HCT116 (cell line): ENCODE results near the gene TCF7L1. TPM values are rescaled to one million over a fixed set of nuclear protein-coding genes. Genes with fewer than 3 reads are reported as not detected.

ENCODE experiments used
- ATAC-seq: fragments of 200-7000 bp; cut with Tn5 transposase; 2 replicates; pipeline ENCODE4 v1.9.1; 2020; ENCODE audit warnings: mild to moderate bottlenecking, moderate library complexity
- BruUV-seq: library from RNA; stranded (reverse); fragments of 400-500 nt; replicated peaks from 2 replicates; lab custom pipeline; 2021; lab: Mats Ljungman, UMichigan
- CTCF ChIA-PET: fragments of 300-600 bp; sonication (Branson Sonifier 250); formaldehyde crosslinking; loops from one replicate; lab custom pipeline; 2021; ENCODE audit warnings: antibody characterized with exemption; lab: Charles Lee
- POLR2A ChIA-PET: fragments of 300-600, 350-600 bp; sonication (Branson Sonifier 250); formaldehyde crosslinking; loops from one replicate; lab custom pipeline; 2021; ENCODE audit warnings: antibody characterized with exemption; lab: Charles Lee
- RAD21 ChIA-PET, 2 experiments: fragments of 300-600 bp; sonication (Branson Sonifier 250); formaldehyde crosslinking; loops; one replicate each; lab custom pipeline; 2023; ENCODE audit warnings: low total read pairs in 2 of 2; ENCODE audit not compliant: uncharacterized antibody in 2 of 2, unreplicated experiment in 2 of 2, low non-redundant PET in 1 of 2; lab: Charles Lee
- DNase-seq: peaks from one replicate; pipeline ENCODE4 v3.0.0-alpha.2; 2010; ENCODE audit warnings: low read depth, low spot score
- H2AFZ ChIP-seq: fragments of 200-600 bp; shearing (Covaris generic), sonication (generic); 2 replicates; pipeline ENCODE4 v1.6.1; 2017; ENCODE audit warnings: low read depth, mixed run types, mixed read lengths, antibody characterized with exemption, low read length; ENCODE audit not compliant: poor library complexity, severe bottlenecking
- H3K27ac ChIP-seq: 2 replicates; pipeline ENCODE4 v1.5.1; 2012; ENCODE audit warnings: low read depth, low read length
- H3K27me3 ChIP-seq: fragments of 200-600 bp; sonication (generic); 2 replicates; pipeline ENCODE4 v1.6.1; 2016; ENCODE audit warnings: mixed run types, low read length, mixed read lengths; ENCODE audit not compliant: insufficient read depth
- H3K36me3 ChIP-seq, 2 experiments: fragments of 200-500 bp in 1 of 2; fragments of 200-600 bp in 1 of 2; sonication (Bioruptor generic) in 1 of 2; sonication (generic) in 1 of 2; 2 replicates each; pipeline versions ENCODE4 v1.5.1 to v1.6.1; 2014 to 2016; ENCODE audit warnings: low read length in 2 of 2, inconsistent platforms in 1 of 2, mixed read lengths in 1 of 2, mixed run types in 1 of 2; ENCODE audit not compliant: insufficient read depth in 2 of 2, control insufficient read depth in 1 of 2
- H3K4me1 ChIP-seq, 2 experiments: fragments of 200-600 bp in 1 of 2; sonication (generic) in 1 of 2; 2 replicates each; pipeline versions ENCODE4 v1.5.1 to v1.6.1; 2012 to 2017; ENCODE audit warnings: low read length in 2 of 2, inconsistent platforms in 1 of 2, mild to moderate bottlenecking in 1 of 2, mixed read lengths in 1 of 2, mixed run types in 1 of 2, moderate library complexity in 1 of 2; ENCODE audit not compliant: insufficient read depth in 2 of 2, control insufficient read depth in 1 of 2
- H3K4me2 ChIP-seq: fragments of 200-600 bp; sonication (generic); 2 replicates; pipeline ENCODE4 v1.6.1; 2017; ENCODE audit warnings: mixed run types, low read length, mixed read lengths
- H3K4me3 ChIP-seq, 2 experiments: fragments of 200-600 bp in 1 of 2; sonication (generic) in 1 of 2; replicated peaks in 1 of 2; 2 replicates each; pipeline ENCODE4 v1.5.1; 2011 to 2016; ENCODE audit warnings: low read length in 2 of 2, control low read depth in 1 of 2, low read depth in 1 of 2, mild to moderate bottlenecking in 1 of 2, mixed read lengths in 1 of 2, mixed run types in 1 of 2
- H3K79me2 ChIP-seq: fragments of 200-600 bp; sonication (generic); 2 replicates; pipeline ENCODE4 v1.6.1; 2017; ENCODE audit warnings: mild to moderate bottlenecking, mixed run types, low read length, moderate library complexity, mixed read lengths; ENCODE audit not compliant: insufficient read depth
- H3K9ac ChIP-seq: fragments of 200-600 bp; sonication (generic); 2 replicates; pipeline ENCODE4 v1.6.1; 2016; ENCODE audit warnings: low read length, mixed read lengths
- H3K9me2 ChIP-seq: fragments of 200-600 bp; sonication (generic), shearing (Covaris generic); 2 replicates; pipeline ENCODE4 v1.6.1; 2017; ENCODE audit warnings: mixed run types, mild to moderate bottlenecking, moderate library complexity; ENCODE audit not compliant: insufficient read depth
- H3K9me3 ChIP-seq, 2 experiments: fragments of 200-500 bp in 1 of 2; fragments of 200-600 bp in 1 of 2; sonication (Bioruptor generic) in 1 of 2; sonication (generic) in 1 of 2; 2 replicates each; pipeline ENCODE4 v1.6.1; 2014 to 2017; ENCODE audit warnings: low read length in 2 of 2, mixed read lengths in 2 of 2, inconsistent platforms in 1 of 2, low read depth in 1 of 2, mild to moderate bottlenecking in 1 of 2, mixed run types in 1 of 2, moderate library complexity in 1 of 2; ENCODE audit not compliant: control insufficient read depth in 1 of 2, insufficient read depth in 1 of 2
- H4K20me1 ChIP-seq: fragments of 200-600 bp; sonication (generic), shearing (Covaris generic); 2 replicates; pipeline ENCODE4 v1.6.1; 2017; ENCODE audit warnings: mixed run types, mild to moderate bottlenecking, moderate library complexity; ENCODE audit not compliant: insufficient read depth
- CBX3 ChIP-seq: IDR thresholded peaks from 2 replicates; pipeline ENCODE4 v1.6.1; 2012; ENCODE audit warnings: low read depth
- EGR1 ChIP-seq: IDR thresholded peaks from 2 replicates; pipeline ENCODE4 v1.6.1; 2012; ENCODE audit warnings: low read depth
- EZH2phosphoT487 ChIP-seq: fragments of 200-600 bp; IDR thresholded peaks from 2 replicates; pipeline ENCODE4 v1.6.1; 2018; ENCODE audit warnings: antibody characterized with exemption, borderline replicate concordance
- POLR2A ChIP-seq: IDR thresholded peaks from 2 replicates; pipeline ENCODE4 v1.7.0; 2011; ENCODE audit warnings: borderline replicate concordance; ENCODE audit not compliant: insufficient read depth, insufficient read length; ENCODE audit errors: extremely low read depth
- POLR2AphosphoS5 ChIP-seq: IDR thresholded peaks from 2 replicates; pipeline ENCODE4 v1.6.1; 2011; ENCODE audit warnings: mild to moderate bottlenecking, low read depth, low read length, moderate library complexity
- RAD21 ChIP-seq: IDR thresholded peaks from 2 replicates; pipeline ENCODE4 v1.6.1; 2012; ENCODE audit warnings: low read depth, mild to moderate bottlenecking
- SIN3A ChIP-seq: IDR thresholded peaks from 2 replicates; pipeline ENCODE4 v1.6.1; 2012; ENCODE audit warnings: low read depth
- SP1 ChIP-seq: IDR thresholded peaks from 2 replicates; pipeline ENCODE4 v1.6.1; 2012; ENCODE audit warnings: low read depth
- TCF7L2 ChIP-seq: IDR thresholded peaks from 2 replicates; pipeline ENCODE4 v1.7.0; 2011; ENCODE audit warnings: borderline replicate concordance, inconsistent platforms; ENCODE audit not compliant: insufficient read depth, insufficient read length; ENCODE audit errors: extremely low read depth
- YY1 ChIP-seq: IDR thresholded peaks from 2 replicates; pipeline ENCODE4 v1.6.1; 2011; ENCODE audit warnings: low read length, low read depth, moderate library complexity, mild to moderate bottlenecking; ENCODE audit not compliant: insufficient replicate concordance; ENCODE audit errors: extremely low read depth
- intact Hi-C: fragments of 100-400 bp; cut with micrococcal nuclease; formaldehyde crosslinking; loops from 2 replicates; pipeline ENCODE4 v1.10.0; 2022
- total RNA-seq: library from RNA; stranded (reverse); gene quantifications from one replicate; pipeline ENCODE4 v1.2.1, GENCODE V29; 2021; ENCODE audit not compliant: unreplicated experiment
- TF ChIP-seq, protein P1 (sequence below): IDR thresholded peaks from 2 replicates; pipeline ENCODE4 v1.6.1; 2011; ENCODE audit warnings: mild to moderate bottlenecking, low read length, moderate library complexity; ENCODE audit not compliant: insufficient replicate concordance; ENCODE audit errors: extremely low read depth
- TF ChIP-seq, protein P2 (sequence below): IDR thresholded peaks from 2 replicates; pipeline ENCODE4 v1.6.1; 2012; ENCODE audit warnings: low read depth

TCF7L1 gene
- total RNA-seq, 1 experiment from 2014 or later, result 10.3 TPM

DNA sequence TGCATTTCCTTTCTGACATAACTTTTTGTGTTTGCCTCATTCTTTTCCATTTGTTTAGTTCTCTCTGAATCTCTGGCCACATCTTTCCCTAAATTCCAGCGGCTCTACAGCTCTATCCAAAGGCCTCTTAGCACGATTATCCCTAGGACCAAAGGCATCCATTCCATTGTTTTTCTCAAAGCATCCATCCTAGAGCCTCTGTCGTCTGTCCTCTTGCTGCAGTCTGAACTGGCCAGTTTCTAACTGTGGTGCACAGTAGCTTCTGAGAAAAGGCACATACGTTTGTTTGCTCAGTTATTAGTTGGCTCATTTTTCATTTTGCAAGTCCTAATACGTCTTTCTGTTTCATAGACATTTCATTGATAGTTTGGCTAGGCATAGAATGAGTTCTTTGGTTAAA, 45.7 kb upstream of the TCF7L1 start:
- H3K9me2 ChIP-seq, result no peaks in the 10 kb centered on the region
- RAD21 ChIA-PET, result no interaction called here
- H3K4me1 ChIP-seq, result no peaks in the 10 kb centered on the region
- H3K27ac ChIP-seq, result no peak overlapping the region
- H3K9ac ChIP-seq, result no peak overlapping the region
- H3K36me3 ChIP-seq, result no peaks in the 10 kb centered on the region
- H3K27me3 ChIP-seq, result no peaks in the 10 kb centered on the region
- no peaks in the 10 kb centered on the region for H3K9me3 ChIP-seq
- POLR2A ChIA-PET, result no interaction called here
- ATAC-seq, result no peak
- intact Hi-C loops, result no loop called here
- H3K4me3 ChIP-seq, result no peak overlapping the region
- TF ChIP-seq EZH2phosphoT487 (no peak), YY1 (no peak), TCF7L2 (no peak), POLR2A (no peak), RAD21 (no peak), EGR1 (no peak), CBX3 (no peak), POLR2AphosphoS5 (no peak), SP1 (no peak), SIN3A (no peak)
- TF ChIP-seq, protein P1, sequence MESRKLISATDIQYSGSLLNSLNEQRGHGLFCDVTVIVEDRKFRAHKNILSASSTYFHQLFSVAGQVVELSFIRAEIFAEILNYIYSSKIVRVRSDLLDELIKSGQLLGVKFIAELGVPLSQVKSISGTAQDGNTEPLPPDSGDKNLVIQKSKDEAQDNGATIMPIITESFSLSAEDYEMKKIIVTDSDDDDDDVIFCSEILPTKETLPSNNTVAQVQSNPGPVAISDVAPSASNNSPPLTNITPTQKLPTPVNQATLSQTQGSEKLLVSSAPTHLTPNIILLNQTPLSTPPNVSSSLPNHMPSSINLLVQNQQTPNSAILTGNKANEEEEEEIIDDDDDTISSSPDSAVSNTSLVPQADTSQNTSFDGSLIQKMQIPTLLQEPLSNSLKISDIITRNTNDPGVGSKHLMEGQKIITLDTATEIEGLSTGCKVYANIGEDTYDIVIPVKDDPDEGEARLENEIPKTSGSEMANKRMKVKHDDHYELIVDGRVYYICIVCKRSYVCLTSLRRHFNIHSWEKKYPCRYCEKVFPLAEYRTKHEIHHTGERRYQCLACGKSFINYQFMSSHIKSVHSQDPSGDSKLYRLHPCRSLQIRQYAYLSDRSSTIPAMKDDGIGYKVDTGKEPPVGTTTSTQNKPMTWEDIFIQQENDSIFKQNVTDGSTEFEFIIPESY, result no peak
- TF ChIP-seq, protein P2, sequence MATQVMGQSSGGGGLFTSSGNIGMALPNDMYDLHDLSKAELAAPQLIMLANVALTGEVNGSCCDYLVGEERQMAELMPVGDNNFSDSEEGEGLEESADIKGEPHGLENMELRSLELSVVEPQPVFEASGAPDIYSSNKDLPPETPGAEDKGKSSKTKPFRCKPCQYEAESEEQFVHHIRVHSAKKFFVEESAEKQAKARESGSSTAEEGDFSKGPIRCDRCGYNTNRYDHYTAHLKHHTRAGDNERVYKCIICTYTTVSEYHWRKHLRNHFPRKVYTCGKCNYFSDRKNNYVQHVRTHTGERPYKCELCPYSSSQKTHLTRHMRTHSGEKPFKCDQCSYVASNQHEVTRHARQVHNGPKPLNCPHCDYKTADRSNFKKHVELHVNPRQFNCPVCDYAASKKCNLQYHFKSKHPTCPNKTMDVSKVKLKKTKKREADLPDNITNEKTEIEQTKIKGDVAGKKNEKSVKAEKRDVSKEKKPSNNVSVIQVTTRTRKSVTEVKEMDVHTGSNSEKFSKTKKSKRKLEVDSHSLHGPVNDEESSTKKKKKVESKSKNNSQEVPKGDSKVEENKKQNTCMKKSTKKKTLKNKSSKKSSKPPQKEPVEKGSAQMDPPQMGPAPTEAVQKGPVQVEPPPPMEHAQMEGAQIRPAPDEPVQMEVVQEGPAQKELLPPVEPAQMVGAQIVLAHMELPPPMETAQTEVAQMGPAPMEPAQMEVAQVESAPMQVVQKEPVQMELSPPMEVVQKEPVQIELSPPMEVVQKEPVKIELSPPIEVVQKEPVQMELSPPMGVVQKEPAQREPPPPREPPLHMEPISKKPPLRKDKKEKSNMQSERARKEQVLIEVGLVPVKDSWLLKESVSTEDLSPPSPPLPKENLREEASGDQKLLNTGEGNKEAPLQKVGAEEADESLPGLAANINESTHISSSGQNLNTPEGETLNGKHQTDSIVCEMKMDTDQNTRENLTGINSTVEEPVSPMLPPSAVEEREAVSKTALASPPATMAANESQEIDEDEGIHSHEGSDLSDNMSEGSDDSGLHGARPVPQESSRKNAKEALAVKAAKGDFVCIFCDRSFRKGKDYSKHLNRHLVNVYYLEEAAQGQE, result no peak
- TF ChIP-seq, all 23 proteins: peak for 0
- H4K20me1 ChIP-seq, result no peaks in the 10 kb centered on the region
- no TSS peak for BruUV-seq
- CTCF ChIA-PET, result no interaction called here
- no peak for DNase-seq
- no peak overlapping the region for H2AFZ ChIP-seq
- H3K79me2 ChIP-seq, result no peaks in the 10 kb centered on the region
- H3K4me2 ChIP-seq, result no peak overlapping the region
